OCI-LY7 (cell line): Measurements from ENCODE around the gene IQCE. TPM values are rescaled to one million over a fixed set of nuclear protein-coding genes. Genes with fewer than 3 reads are reported as not detected.

Experiments
- BruUV-seq: library from RNA; stranded (reverse); fragments of 400-500 nt; replicated peaks from 2 replicates; lab custom pipeline; 2021; lab: Mats Ljungman, UMichigan
- CTCF ChIA-PET: fragments of 300-600 bp; sonication (Branson Sonifier 250); formaldehyde crosslinking; loops from one replicate; lab custom pipeline; 2022; ENCODE audit warnings: antibody characterized with exemption; ENCODE audit not compliant: unreplicated experiment; lab: Charles Lee
- POLR2A ChIA-PET: fragments of 300-600 bp; sonication (Branson Sonifier 250); formaldehyde crosslinking; loops from one replicate; lab custom pipeline; 2022; ENCODE audit warnings: antibody characterized with exemption; lab: Charles Lee
- DNase-seq: peaks from one replicate; pipeline ENCODE4 v3.0.0-alpha.2; 2015; ENCODE audit warnings: low spot score
- H2AFZ ChIP-seq: fragments of 200-600 bp; sonication (generic), shearing (Covaris generic); 2 replicates; pipeline ENCODE4 v1.6.1; 2014; ENCODE audit warnings: mild to moderate bottlenecking, antibody characterized with exemption, low read length, moderate library complexity
- H3K27ac ChIP-seq: fragments of 200-600 bp; sonication (generic); 2 replicates; pipeline ENCODE4 v1.5.1; 2014; ENCODE audit warnings: mixed run types, low read depth, mild to moderate bottlenecking, moderate library complexity, low read length, inconsistent platforms; ENCODE audit not compliant: poor library complexity, severe bottlenecking
- H3K36me3 ChIP-seq: fragments of 200-600 bp; sonication (generic); 2 replicates; pipeline ENCODE4 v1.6.1; 2014; ENCODE audit warnings: mild to moderate bottlenecking, antibody characterized with exemption, low read length, moderate library complexity, mixed read lengths; ENCODE audit not compliant: insufficient read depth
- H3K4me1 ChIP-seq: fragments of 200-600 bp; sonication (generic); 2 replicates; pipeline ENCODE4 v1.5.1; 2014; ENCODE audit warnings: mild to moderate bottlenecking, low read length; ENCODE audit not compliant: insufficient read depth, poor library complexity, severe bottlenecking
- H3K4me2 ChIP-seq: fragments of 200-600 bp; sonication (generic); 2 replicates; pipeline ENCODE4 v1.6.1; 2014; ENCODE audit warnings: mild to moderate bottlenecking, low read length
- H3K4me3 ChIP-seq: fragments of 200-600 bp; sonication (generic); 2 replicates; pipeline ENCODE4 v1.5.1; 2014; ENCODE audit warnings: mild to moderate bottlenecking, low read depth, low read length; ENCODE audit not compliant: poor library complexity, severe bottlenecking
- H3K79me2 ChIP-seq: fragments of 200-600 bp; sonication (generic); 2 replicates; pipeline ENCODE4 v1.6.1; 2016; ENCODE audit warnings: low read depth, mild to moderate bottlenecking, low read length, moderate library complexity, mixed read lengths; ENCODE audit not compliant: insufficient read depth
- H3K9me2 ChIP-seq: fragments of 200-600 bp; sonication (generic); 2 replicates; pipeline ENCODE4 v1.6.1; 2016; ENCODE audit warnings: mild to moderate bottlenecking, low read length, mixed read lengths; ENCODE audit not compliant: insufficient read depth
- H3K9me3 ChIP-seq: fragments of 200-600 bp; sonication (generic); 2 replicates; pipeline ENCODE4 v1.6.1; 2014; ENCODE audit warnings: mild to moderate bottlenecking, mixed run types, low read length, mixed read lengths
- H4K20me1 ChIP-seq: fragments of 200-600 bp; sonication (generic); 2 replicates; pipeline ENCODE4 v1.6.1; 2014; ENCODE audit warnings: mild to moderate bottlenecking, antibody characterized with exemption, low read length, moderate library complexity, mixed read lengths; ENCODE audit not compliant: insufficient read depth
- CTCF ChIP-seq: fragments of 200-600 bp; sonication (generic); conservative IDR thresholded peaks from 2 replicates; pipeline ENCODE4 v1.5.1; 2014; ENCODE audit warnings: mild to moderate bottlenecking, antibody characterized with exemption, low read length, moderate library complexity, mixed read lengths
- EZH2phosphoT487 ChIP-seq: fragments of 200-600 bp; sonication (generic); IDR thresholded peaks from 2 replicates; pipeline ENCODE4 v1.6.1; 2018; ENCODE audit warnings: low read depth, borderline replicate concordance, mild to moderate bottlenecking, mixed run types, antibody characterized with exemption, low read length, moderate library complexity, mixed read lengths
- intact Hi-C: fragments of 100-400 bp; cut with micrococcal nuclease; formaldehyde crosslinking; loops from one replicate; pipeline ENCODE4 v1.10.0; 2022; ENCODE audit not compliant: unreplicated experiment
- total RNA-seq, 2 experiments: library from RNA; depleted of rRNA in 1 of 2; stranded (reverse); fragments of >200 nt in 1 of 2; shearing (Covaris generic) in 1 of 2; gene quantifications; 2 replicates each; pipeline ENCODE4 v1.2.3, GENCODE V29; 2014 to 2022

Gene IQCE
- total RNA-seq, 2 experiments from 2014 or later, result 6.2 to 6.6 TPM

GRCh38 chr7:2567679-2568278 lies 9.0 kb downstream of the IQCE start:
- Histone ChIP-seq H3K4me1 (peaks cover 4% of the 10 kb centered on the region), H2AFZ (no peak overlapping the region), H3K27ac (no peak overlapping the region), H3K9me3 (no peaks in the 10 kb centered on the region), H4K20me1 (no peaks in the 10 kb centered on the region), H3K36me3 (no peaks in the 10 kb centered on the region), H3K79me2 (no peaks in the 10 kb centered on the region), H3K4me2 (no peak overlapping the region), H3K4me3 (no peak overlapping the region), H3K9me2 (no peaks in the 10 kb centered on the region)
- BruUV-seq, result no TSS peak
- TF ChIP-seq EZH2phosphoT487 (no peak), CTCF (peak; percentile 71)
- intact Hi-C loops, result loop anchor here (1.0 to 5.0 kb wide), 2 partner anchors 45 to 114 kb away; no protein-coding TSS in a partner anchor
- DNase-seq, result peak; percentile 40
- ChIA-PET CTCF (interaction anchor here (0.7 kb wide), 1 partner anchor 142 kb away, joined by 3 read pairs; no protein-coding TSS in a partner anchor), POLR2A (no interaction called here)

GRCh38 chr7:2568521-2569223 lies 9.9 kb downstream of the IQCE start:
- no peaks in the 10 kb centered on the region for H3K79me2 ChIP-seq
- no peaks in the 10 kb centered on the region for H3K36me3 ChIP-seq
- H3K9me3 ChIP-seq, result no peaks in the 10 kb centered on the region
- no peak overlapping the region for H3K27ac ChIP-seq
- no peaks in the 10 kb centered on the region for H4K20me1 ChIP-seq
- TF ChIP-seq EZH2phosphoT487, result no peak
- ChIA-PET POLR2A (interaction anchor here (0.6 kb wide), 1 partner anchor 148 kb away, joined by 4 read pairs; no protein-coding TSS in a partner anchor), CTCF (no interaction called here)
- intact Hi-C loops, result loop anchor here (5.0 kb wide), 1 partner anchor 44 kb away; no protein-coding TSS in a partner anchor
- H3K4me2 ChIP-seq, result no peak overlapping the region
- DNase-seq, result no peak
- peaks cover 4% of the 10 kb centered on the region for H3K4me1 ChIP-seq
- H3K9me2 ChIP-seq, result no peaks in the 10 kb centered on the region
- no peak overlapping the region for H3K4me3 ChIP-seq
- no TSS peak for BruUV-seq
- H2AFZ ChIP-seq, result no peak overlapping the region

- H3K9me2 ChIP-seq, result no peaks in the 10 kb centered on the region
- CTCF ChIA-PET, result no interaction called here
- H4K20me1 ChIP-seq, result no peaks in the 10 kb centered on the region
- no peak overlapping the region for H3K4me3 ChIP-seq
- H3K36me3 ChIP-seq, result no peaks in the 10 kb centered on the region
- H3K27ac ChIP-seq, result no peak overlapping the region
- BruUV-seq, result no TSS peak
- TF ChIP-seq CTCF, result no peak
- no peak for TF ChIP-seq EZH2phosphoT487
- no peak for DNase-seq
- H3K4me2 ChIP-seq, result no peak overlapping the region
- H3K9me3 ChIP-seq, result no peaks in the 10 kb centered on the region
- intact Hi-C loops, result loop anchor here (5.0 kb wide), 1 partner anchor 43 kb away; no protein-coding TSS in a partner anchor
- H2AFZ ChIP-seq, result no peak overlapping the region
- POLR2A ChIA-PET, result no interaction called here
- H3K79me2 ChIP-seq, result no peaks in the 10 kb centered on the region
- peaks cover 4% of the 10 kb centered on the region for H3K4me1 ChIP-seq
Measured at GRCh38 chr7:2569421-2569820, 10.6 kb downstream of the IQCE start.
